ENCODE results near the gene NLGN4Y.

- TF ChIP-seq CTCF (IDR thresholded peaks at IDR 0.05) (no peak), POLR2A (IDR thresholded peaks at IDR 0.05) (no peak)
Measured at GRCh38 chrY:14871971-14872370, 347.6 kb downstream of the NLGN4Y start.
